ENCODE data around the gene COL5A1.

DNA sequence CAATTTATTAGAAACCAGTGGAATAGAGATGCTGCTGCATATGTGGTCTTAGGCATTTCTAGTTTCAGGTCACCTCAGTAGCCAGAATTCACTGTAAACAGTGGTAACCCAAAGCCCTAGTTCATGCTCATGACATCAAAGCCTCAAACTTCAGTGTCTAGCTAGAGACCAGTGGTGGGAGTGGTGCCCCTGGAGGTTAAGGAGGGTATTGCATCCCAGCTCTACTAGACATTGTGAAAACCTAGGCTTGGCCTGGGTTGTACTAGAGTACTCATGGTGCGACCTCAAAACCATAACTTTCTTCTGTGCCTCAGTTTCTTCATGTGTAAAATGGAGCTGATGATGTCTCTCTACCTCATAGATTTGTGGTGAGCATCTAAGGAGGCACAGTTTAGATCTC is 18.8 kb downstream of the COL5A1 start:
- TF ChIP-seq, protein P1, sequence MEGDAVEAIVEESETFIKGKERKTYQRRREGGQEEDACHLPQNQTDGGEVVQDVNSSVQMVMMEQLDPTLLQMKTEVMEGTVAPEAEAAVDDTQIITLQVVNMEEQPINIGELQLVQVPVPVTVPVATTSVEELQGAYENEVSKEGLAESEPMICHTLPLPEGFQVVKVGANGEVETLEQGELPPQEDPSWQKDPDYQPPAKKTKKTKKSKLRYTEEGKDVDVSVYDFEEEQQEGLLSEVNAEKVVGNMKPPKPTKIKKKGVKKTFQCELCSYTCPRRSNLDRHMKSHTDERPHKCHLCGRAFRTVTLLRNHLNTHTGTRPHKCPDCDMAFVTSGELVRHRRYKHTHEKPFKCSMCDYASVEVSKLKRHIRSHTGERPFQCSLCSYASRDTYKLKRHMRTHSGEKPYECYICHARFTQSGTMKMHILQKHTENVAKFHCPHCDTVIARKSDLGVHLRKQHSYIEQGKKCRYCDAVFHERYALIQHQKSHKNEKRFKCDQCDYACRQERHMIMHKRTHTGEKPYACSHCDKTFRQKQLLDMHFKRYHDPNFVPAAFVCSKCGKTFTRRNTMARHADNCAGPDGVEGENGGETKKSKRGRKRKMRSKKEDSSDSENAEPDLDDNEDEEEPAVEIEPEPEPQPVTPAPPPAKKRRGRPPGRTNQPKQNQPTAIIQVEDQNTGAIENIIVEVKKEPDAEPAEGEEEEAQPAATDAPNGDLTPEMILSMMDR (IDR thresholded peaks at IDR 0.05) = no peak
- TF ChIP-seq POLR2A (IDR thresholded peaks at IDR 0.05) = no peak
